IMR-90 (cell line): ENCODE data around the gene MTREX. TPM values are rescaled to one million over a fixed set of nuclear protein-coding genes. Genes with fewer than 3 reads are reported as not detected.

Experiments
- ATAC-seq: fragments of 200-7000 bp; cut with Tn5 transposase; 2 replicates; pipeline ENCODE4 v1.9.1; 2020; ENCODE audit warnings: low read depth, mild to moderate bottlenecking, moderate library complexity
- BruUV-seq: library from RNA; stranded (reverse); fragments of 400-500 nt; replicated peaks from 2 replicates; lab custom pipeline; 2021; lab: Mats Ljungman, UMichigan
- CTCF ChIA-PET: fragments of 300-600 bp; formaldehyde crosslinking; extraction: SDS; loops from one replicate; lab custom pipeline; 2021; ENCODE audit warnings: antibody characterized with exemption; lab: Yijun Ruan, JAX
- POLR2A ChIA-PET: fragments of 300-600 bp; sonication (Branson Sonifier 250); formaldehyde crosslinking; loops from one replicate; lab custom pipeline; 2022; ENCODE audit warnings: antibody characterized with exemption; ENCODE audit not compliant: unreplicated experiment; lab: Charles Lee
- DNase-seq: peaks from one replicate; pipeline ENCODE4 v3.0.0; 2013
- H2AFZ ChIP-seq: replicated peaks from 2 replicates; pipeline ENCODE3; 2013; ENCODE audit warnings: low read length, mild to moderate bottlenecking; ENCODE audit not compliant: poor library complexity
- H2AK5ac ChIP-seq: 2 replicates; pipeline ENCODE4 v1.6.1; 2013; ENCODE audit warnings: low read depth, low read length, inconsistent platforms
- H2AK9ac ChIP-seq: replicated peaks from 2 replicates; pipeline ENCODE3; 2013; ENCODE audit warnings: mild to moderate bottlenecking, low read depth, low read length, moderate library complexity; ENCODE audit not compliant: poor library complexity
- H2BK120ac ChIP-seq: 2 replicates; pipeline ENCODE4 v1.6.1; 2013; ENCODE audit warnings: low read depth, low read length, inconsistent platforms
- H2BK15ac ChIP-seq: 3 replicates; pipeline ENCODE4 v1.6.1; 2013; ENCODE audit warnings: low read depth, low read length, inconsistent platforms
- H2BK20ac ChIP-seq: 2 replicates; pipeline ENCODE4 v1.6.1; 2013; ENCODE audit warnings: low read depth, mild to moderate bottlenecking, inconsistent platforms, low read length, moderate library complexity
- H2BK5ac ChIP-seq: 2 replicates; pipeline ENCODE4 v1.6.1; 2013; ENCODE audit warnings: mild to moderate bottlenecking, low read depth, low read length, inconsistent platforms; ENCODE audit not compliant: poor library complexity, severe bottlenecking
- H3K14ac ChIP-seq: replicated peaks from 2 replicates; pipeline ENCODE4 v1.6.1; 2013; ENCODE audit warnings: low read depth, low read length, inconsistent platforms
- H3K18ac ChIP-seq: 2 replicates; pipeline ENCODE4 v1.6.1; 2013; ENCODE audit warnings: low read depth, low read length, control low read depth
- H3K23ac ChIP-seq: 2 replicates; pipeline ENCODE4 v1.6.1; 2013; ENCODE audit warnings: low read depth, low read length, inconsistent platforms
- H3K27ac ChIP-seq: 2 replicates; pipeline ENCODE4 v1.5.1; 2013; ENCODE audit warnings: mild to moderate bottlenecking, control low read depth, low read length; ENCODE audit not compliant: insufficient read depth
- H3K27me3 ChIP-seq: 2 replicates; pipeline ENCODE4 v1.6.1; 2013; ENCODE audit warnings: low read length; ENCODE audit not compliant: control insufficient read depth, insufficient read depth
- H3K36me3 ChIP-seq: 2 replicates; pipeline ENCODE4 v1.6.1; 2013; ENCODE audit warnings: low read length, mixed read lengths; ENCODE audit not compliant: control insufficient read depth, insufficient read depth
- H3K4ac ChIP-seq: 2 replicates; pipeline ENCODE4 v1.6.1; 2013; ENCODE audit warnings: low read depth, low read length, inconsistent platforms
- H3K4me1 ChIP-seq: 2 replicates; pipeline ENCODE4 v1.6.1; 2013; ENCODE audit warnings: low read length, mixed read lengths; ENCODE audit not compliant: control insufficient read depth, insufficient read depth
- H3K4me2 ChIP-seq: 2 replicates; pipeline ENCODE4 v1.6.1; 2013; ENCODE audit warnings: low read depth, mild to moderate bottlenecking, control low read depth, low read length, moderate library complexity
- H3K4me3 ChIP-seq: 2 replicates; pipeline ENCODE4 v1.5.1; 2013; ENCODE audit warnings: low read depth, mild to moderate bottlenecking, control low read depth, low read length, moderate library complexity; ENCODE audit not compliant: insufficient read depth
- H3K56ac ChIP-seq: 2 replicates; pipeline ENCODE4 v1.6.1; 2013; ENCODE audit warnings: low read length, inconsistent platforms; ENCODE audit not compliant: insufficient read depth; ENCODE audit errors: extremely low read depth
- H3K79me1 ChIP-seq, 2 experiments: 2 replicates each; pipeline ENCODE4 v1.6.1; 2013; ENCODE audit warnings: low read length in 2 of 2, inconsistent platforms in 1 of 2, low read depth in 1 of 2
- H3K9ac ChIP-seq: 2 replicates; pipeline ENCODE4 v1.6.1; 2013; ENCODE audit warnings: low read depth, low read length, control low read depth
- H3K9me1 ChIP-seq: 2 replicates; pipeline ENCODE4 v1.6.1; 2013; ENCODE audit warnings: low read length, inconsistent platforms; ENCODE audit not compliant: insufficient read depth
- H3K9me3 ChIP-seq: 2 replicates; pipeline ENCODE4 v1.6.1; 2013; ENCODE audit warnings: low read length; ENCODE audit not compliant: control insufficient read depth, insufficient read depth
- H4K20me1 ChIP-seq: 2 replicates; pipeline ENCODE4 v1.6.1; 2013; ENCODE audit warnings: low read length, inconsistent platforms; ENCODE audit not compliant: insufficient read depth
- H4K5ac ChIP-seq: 2 replicates; pipeline ENCODE4 v1.6.1; 2013; ENCODE audit warnings: mild to moderate bottlenecking, low read depth, low read length, control low read depth
- H4K8ac ChIP-seq, 2 experiments: 2 replicates each; pipeline ENCODE4 v1.6.1; 2013; ENCODE audit warnings: low read depth in 2 of 2, low read length in 2 of 2, control low read depth in 1 of 2, inconsistent platforms in 1 of 2
- H4K91ac ChIP-seq: 2 replicates; pipeline ENCODE4 v1.6.1; 2013; ENCODE audit warnings: low read depth, low read length, inconsistent platforms; ENCODE audit not compliant: insufficient read depth
- BHLHE40 ChIP-seq: fragments of 150-350 bp; IDR thresholded peaks from 2 replicates; pipeline ENCODE4 v1.6.1; 2016; ENCODE audit warnings: mild to moderate bottlenecking, low read depth, low read length
- CEBPB ChIP-seq: IDR thresholded peaks from 2 replicates; pipeline ENCODE4 v1.6.1; 2012; ENCODE audit warnings: low read depth, low read length, improper control_type of control experiment
- CHD1 ChIP-seq: IDR thresholded peaks from 2 replicates; pipeline ENCODE4 v1.6.1; 2012; ENCODE audit warnings: low read depth, low read length, improper control_type of control experiment
- ELK1 ChIP-seq: fragments of 150-350 bp; IDR thresholded peaks from 2 replicates; pipeline ENCODE4 v1.6.1; 2016; ENCODE audit warnings: low read depth, mild to moderate bottlenecking, low read length, moderate library complexity, borderline replicate concordance
- MAFK ChIP-seq: IDR thresholded peaks from 2 replicates; pipeline ENCODE4 v1.6.1; 2012; ENCODE audit warnings: low read depth, low read length, improper control_type of control experiment
- MAZ ChIP-seq: IDR thresholded peaks from 2 replicates; pipeline ENCODE4 v1.6.1; 2012; ENCODE audit warnings: low read depth, mild to moderate bottlenecking, low read length, improper control_type of control experiment, moderate library complexity, borderline replicate concordance
- MXI1 ChIP-seq: IDR thresholded peaks from 2 replicates; pipeline ENCODE4 v1.6.1; 2012; ENCODE audit warnings: low read depth, mild to moderate bottlenecking, low read length, moderate library complexity, borderline replicate concordance
- POLR2A ChIP-seq: IDR thresholded peaks from 2 replicates; pipeline ENCODE4 v1.6.1; 2012; ENCODE audit warnings: mild to moderate bottlenecking, low read depth, low read length
- RAD21 ChIP-seq: IDR thresholded peaks from 2 replicates; pipeline ENCODE4 v1.6.1; 2012; ENCODE audit warnings: low read length, improper control_type of control experiment
- RCOR1 ChIP-seq: IDR thresholded peaks from 2 replicates; pipeline ENCODE4 v1.6.1; 2012; ENCODE audit warnings: mild to moderate bottlenecking, low read length, improper control_type of control experiment; ENCODE audit not compliant: insufficient replicate concordance
- RFX5 ChIP-seq: IDR thresholded peaks from 2 replicates; pipeline ENCODE4 v1.8.0; 2012; ENCODE audit warnings: low read depth, mild to moderate bottlenecking, low read length, moderate library complexity
- SMC3 ChIP-seq: fragments of 150-350 bp; IDR thresholded peaks from 2 replicates; pipeline ENCODE4 v1.6.1; 2016; ENCODE audit warnings: low read depth, mild to moderate bottlenecking, antibody characterized with exemption, low read length, moderate library complexity
- USF2 ChIP-seq: fragments of 150-350 bp; IDR thresholded peaks from 2 replicates; pipeline ENCODE4 v1.6.1; 2017; ENCODE audit warnings: mild to moderate bottlenecking, antibody characterized with exemption, low read length, low read depth
- WGBS, 2 experiments: methylation state at CpG; one replicate each; pipeline versions ENCODE4 v1.1.5 to v1.1.7; 2013; ENCODE audit warnings: missing lambda C conversion rate in 2 of 2; ENCODE audit not compliant: insufficient read length in 1 of 2; ENCODE audit errors: extremely low coverage in 2 of 2; 5-methylcytosine and 5-hydroxymethylcytosine counted together
- dilution Hi-C: fragments of 300-500 bp; cut with HindIII; formaldehyde crosslinking; loops from one replicate; pipeline ENCODE4 v1.14.3; 2018; ENCODE audit warnings: low sequenced_read_pairs; ENCODE audit not compliant: unreplicated experiment
- in situ Hi-C: fragments of 300-500 bp; cut with MboI; formaldehyde crosslinking; loops from 3 replicates; pipeline ENCODE4 v1.14.3; 2019; ENCODE audit warnings: low sequenced_read_pairs, inconsistent platforms, mixed read lengths
- intact Hi-C: fragments of 100-400 bp; cut with micrococcal nuclease; formaldehyde crosslinking; loops from 2 replicates; pipeline ENCODE4 v1.10.0; 2022
- polyA plus RNA-seq, 3 experiments: library from polyadenylated mRNA; depleted of rRNA; stranded (reverse); fragments of >200 nt; gene quantifications; 2 replicates each; pipeline ENCODE4 v1.2.3, GENCODE V29; 2012; ENCODE audit warnings: low replicate concordance in 1 of 3
- total RNA-seq: library from RNA; depleted of rRNA; stranded (reverse); fragments of >200 nt; gene quantifications from 2 replicates; pipeline ENCODE4 v1.2.3, GENCODE V29; 2012

The MTREX gene
- total and polyA plus RNA-seq, 2 of the 4 experiments (the other 2 are of a cell fraction): 22.1 to 33.2 TPM

GRCh38 chr5:55410845-55411244 lies 103.1 kb downstream of the MTREX start:
- Histone ChIP-seq H3K56ac (no peak overlapping the region), H3K27me3 (no peaks in the 10 kb centered on the region), H3K9me1 (no peaks in the 10 kb centered on the region), H3K9me3 (no peaks in the 10 kb centered on the region), H3K79me1 (peaks cover 2 to 3% of the 10 kb centered on the region in 2 experiments; a peak in 1 of 4 replicates), H3K4me2 (no peak overlapping the region), H2AFZ (no peak overlapping the region), H3K9ac (no peak overlapping the region), H2BK15ac (no peak overlapping the region), H4K20me1 (no peaks in the 10 kb centered on the region), H2AK9ac (no peak overlapping the region), H3K36me3 (peaks cover 11% of the 10 kb centered on the region), H2BK5ac (no peak overlapping the region), H3K23ac (no peak overlapping the region), H3K27ac (no peak overlapping the region), H4K91ac (no peak overlapping the region), H3K18ac (no peak overlapping the region), H3K4me1 (peaks cover 2% of the 10 kb centered on the region; the same call in 1 of the 2 replicates), H3K4ac (no peak overlapping the region), H4K5ac (no peak overlapping the region), H2BK120ac (no peak overlapping the region), H2AK5ac (no peak overlapping the region), H3K4me3 (no peak overlapping the region), H3K14ac (no peak overlapping the region), H2BK20ac (no peak overlapping the region), H4K8ac (no peak overlapping the region)
- no CpG with 5 or more reads among the region's 3 CpGs for WGBS, 2 experiments
- dilution Hi-C loops: no loop called here
- TF ChIP-seq ELK1 (no peak), POLR2A (no peak), MXI1 (no peak), USF2 (no peak), RAD21 (no peak), BHLHE40 (no peak), MAZ (no peak), CEBPB (no peak), RCOR1 (no peak), CHD1 (no peak), RFX5 (no peak), SMC3 (no peak), MAFK (no peak)
- no peak for DNase-seq
- in situ Hi-C loops: loop anchor here (5.0 kb wide), 1 partner anchor 271 kb away; no protein-coding TSS in a partner anchor
- CTCF ChIA-PET: no interaction called here
- ATAC-seq: no peak
- BruUV-seq: no TSS peak
- intact Hi-C loops: no loop called here
- POLR2A ChIA-PET: no interaction called here
